Smooth muscle cell (in vitro differentiated cells): ENCODE results near the gene PIGR. TPM values are rescaled to one million over a fixed set of nuclear protein-coding genes. Genes with fewer than 3 reads are reported as not detected.

ENCODE experiments used
- DNase-seq: peaks from one replicate; lab custom pipeline; 2025; ENCODE audit not compliant: unreplicated experiment; lab: John Stamatoyannopoulos, UW
- H2AFZ ChIP-seq: fragments of 200-600 bp; sonication (generic); 2 replicates; pipeline ENCODE4 v1.6.0; 2016; ENCODE audit warnings: antibody characterized with exemption, low read depth, mild to moderate bottlenecking
- H3F3A ChIP-seq: fragments of 200-600 bp; sonication (generic); 2 replicates; pipeline ENCODE4 v1.6.0; 2017; ENCODE audit warnings: antibody characterized with exemption, low read depth
- H3K27ac ChIP-seq: fragments of 200-600 bp; sonication (generic); 2 replicates; pipeline ENCODE4 v1.5.1; 2016; ENCODE audit warnings: low read depth, mild to moderate bottlenecking
- H3K27me3 ChIP-seq: fragments of 200-600 bp; sonication (generic); 2 replicates; pipeline ENCODE4 v1.6.1; 2016; ENCODE audit warnings: low read depth, mild to moderate bottlenecking
- H3K36me3 ChIP-seq: fragments of 200-600 bp; sonication (generic); 2 replicates; pipeline ENCODE4 v1.5.1; 2016; ENCODE audit warnings: low read depth
- H3K4me1 ChIP-seq: fragments of 200-600 bp; sonication (generic); 2 replicates; pipeline ENCODE4 v1.5.1; 2016; ENCODE audit warnings: low read depth
- H3K4me2 ChIP-seq: fragments of 200-600 bp; sonication (generic); 2 replicates; pipeline ENCODE4 v1.6.0; 2016; ENCODE audit warnings: mild to moderate bottlenecking
- H3K4me3 ChIP-seq: fragments of 200-600 bp; sonication (generic); 2 replicates; pipeline ENCODE4 v1.5.1; 2016; ENCODE audit warnings: mild to moderate bottlenecking
- H3K79me2 ChIP-seq: fragments of 200-600 bp; sonication (generic); 2 replicates; pipeline ENCODE4 v1.6.0; 2016; ENCODE audit warnings: low read depth, mild to moderate bottlenecking
- H3K9ac ChIP-seq: fragments of 200-600 bp; sonication (generic); 2 replicates; pipeline ENCODE4 v1.6.0; 2016; ENCODE audit warnings: low read depth
- H3K9me3 ChIP-seq: fragments of 200-600 bp; sonication (generic); replicated peaks from 2 replicates; pipeline ENCODE4 v1.5.1; 2016; ENCODE audit warnings: low read depth
- H4K20me1 ChIP-seq: fragments of 200-600 bp; sonication (generic); 2 replicates; pipeline ENCODE4 v1.6.0; 2016; ENCODE audit warnings: low read depth
- CTCF ChIP-seq: fragments of 200-600 bp; sonication (generic); IDR thresholded peaks from 2 replicates; pipeline ENCODE4 v1.5.1; 2017; ENCODE audit warnings: borderline replicate concordance, mild to moderate bottlenecking, antibody characterized with exemption; ENCODE audit not compliant: insufficient read depth, poor library complexity, severe bottlenecking
- WGBS: methylation state at CpG from one replicate; pipeline ENCODE4 v1.1.7; 2016; ENCODE audit warnings: low lambda C conversion rate; 5-methylcytosine and 5-hydroxymethylcytosine counted together
- polyA plus RNA-seq: library from polyadenylated mRNA; unstranded; fragments of >200 nt; fragmentation: Nextera tagmentation; extraction: Ambion mirVana; gene quantifications from 2 replicates; pipeline ENCODE4 v1.2.1, GENCODE V29; 2016
- total RNA-seq: library from RNA; depleted of rRNA; stranded (reverse); fragments of >200 nt; gene quantifications from 2 replicates; pipeline ENCODE4 v1.2.3, GENCODE V29; 2014

Gene PIGR
- total and polyA plus RNA-seq, 2 experiments from 2014 or later = not detected

- no peak for DNase-seq
- WGBS = 32% methylated on average over 15 of the region's 15 CpGs
- no peak for TF ChIP-seq CTCF
- Histone ChIP-seq H3K9me3 (no peaks in the 10 kb centered on the region), H3K79me2 (no peaks in the 10 kb centered on the region), H3K4me2 (peak overlapping the region; percentile 72), H3K36me3 (no peaks in the 10 kb centered on the region), H3K27me3 (no peaks in the 10 kb centered on the region), H3F3A (no peaks in the 10 kb centered on the region), H3K4me1 (peaks cover 2% of the 10 kb centered on the region), H2AFZ (no peak overlapping the region), H4K20me1 (no peaks in the 10 kb centered on the region), H3K27ac (peak overlapping the region; percentile 89), H3K4me3 (no peak overlapping the region), H3K9ac (peak overlapping the region; percentile 79)
Measured at GRCh38 chr1:206890125-206891060, 55.9 kb downstream of the PIGR start.

DNA sequence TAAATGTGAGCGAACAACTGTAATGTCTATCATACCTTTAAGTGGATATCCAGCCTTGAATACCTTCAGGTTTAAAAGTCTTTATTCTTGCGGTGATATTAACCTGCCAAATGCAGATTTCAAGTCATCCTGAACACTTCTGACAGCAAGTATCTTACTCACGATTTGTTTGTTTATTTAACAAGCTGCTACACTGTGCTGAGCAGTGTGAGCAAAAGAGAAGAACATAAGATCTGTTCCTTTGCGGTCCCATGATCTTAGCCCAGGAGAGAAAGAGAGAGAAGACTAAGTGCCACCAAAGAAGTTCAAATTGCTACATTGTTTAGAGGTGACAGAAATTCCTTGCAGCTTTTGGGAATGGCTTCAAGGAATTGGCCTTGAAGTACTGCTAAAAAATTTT is 58.6 kb downstream of the PIGR start:
- H3K27ac ChIP-seq = peak overlapping the region; percentile 2
- no peaks in the 10 kb centered on the region for H3F3A ChIP-seq
- WGBS = 73% methylated on average over 4 of the region's 4 CpGs
- H2AFZ ChIP-seq = peak overlapping the region; percentile 48
- no peak for DNase-seq
- H3K9ac ChIP-seq = no peak overlapping the region
- no peak for TF ChIP-seq CTCF
- H4K20me1 ChIP-seq = no peaks in the 10 kb centered on the region
- no peaks in the 10 kb centered on the region for H3K36me3 ChIP-seq
- no peak overlapping the region for H3K4me3 ChIP-seq
- no peaks in the 10 kb centered on the region for H3K27me3 ChIP-seq
- H3K4me1 ChIP-seq = peaks cover 2% of the 10 kb centered on the region
- no peak overlapping the region for H3K4me2 ChIP-seq
- no peaks in the 10 kb centered on the region for H3K79me2 ChIP-seq
- H3K9me3 ChIP-seq = no peaks in the 10 kb centered on the region

GRCh38 chr1:206886831-206887230 is 59.4 kb downstream of the PIGR start:
- no peak for DNase-seq
- no peak for TF ChIP-seq CTCF
- H3K27ac ChIP-seq = no peak overlapping the region
- peaks cover 2% of the 10 kb centered on the region for H3K4me1 ChIP-seq
- H3K4me2 ChIP-seq = no peak overlapping the region
- no peaks in the 10 kb centered on the region for H3K79me2 ChIP-seq
- H2AFZ ChIP-seq = no peak overlapping the region
- H3K36me3 ChIP-seq = no peaks in the 10 kb centered on the region
- H3K27me3 ChIP-seq = no peaks in the 10 kb centered on the region
- no peak overlapping the region for H3K4me3 ChIP-seq
- H3K9me3 ChIP-seq = no peaks in the 10 kb centered on the region
- no peak overlapping the region for H3K9ac ChIP-seq
- 100% methylated on average over 1 of the region's 1 CpG for WGBS
- H3F3A ChIP-seq = no peaks in the 10 kb centered on the region
- H4K20me1 ChIP-seq = no peaks in the 10 kb centered on the region
